Stimulated activated CD8-positive, alpha-beta memory T cell treated with anti-CD3 and anti-CD28 coated beads, Interleukin-4, amount 100 ng/mL, for 48 hours (primary cell): ENCODE data around the gene GLA.

Source experiments
- DNase-seq: peaks from one replicate; pipeline ENCODE4 v3.0.0-alpha.2; 2020

Gene GLA

GRCh38 chrX:101407748-101408531 lies at the start of gene GLA, which contains the start of gene HNRNPH2:
Gene GLA, minus strand, starts transcription at chrX:101407925. Its CDS starts 22 bp downstream, at chrX:101407903.
Gene HNRNPH2, plus strand, starts transcription at chrX:101408222. Its CDS starts 3,767 bp downstream, at chrX:101411989.
- DNase-seq: peak; percentile 89

GRCh38 chrX:101452056-101452455 lies 44.3 kb upstream of the GLA start:
- no peak for DNase-seq

- DNase-seq: no peak
These were observed 43.2 kb upstream of the GLA start for GRCh38 chrX:101450961-101451360.

- no peak for DNase-seq
These were observed 42.4 kb upstream of the GLA start for GRCh38 chrX:101450085-101450484.

- DNase-seq: no peak
These were observed 41.6 kb upstream of the GLA start for GRCh38 chrX:101449279-101449678.

- no peak for DNase-seq
These were observed 34.4 kb upstream of the GLA start for GRCh38 chrX:101442085-101442484.

- no peak for DNase-seq
These were observed 22.8 kb upstream of the GLA start for GRCh38 chrX:101430457-101431078.

- DNase-seq: no peak
These were observed 22.2 kb upstream of the GLA start for GRCh38 chrX:101429934-101430333.

GRCh38 chrX:101427954-101428353 lies 20.2 kb upstream of the GLA start:
- DNase-seq: no peak

- DNase-seq: no peak
These were observed 11.8 kb upstream of the GLA start for GRCh38 chrX:101419489-101419888.

- peak; percentile 61 for DNase-seq
These were observed 10.5 kb upstream of the GLA start for GRCh38 chrX:101417981-101418841.

- no peak for DNase-seq
These were observed 9.5 kb upstream of the GLA start for GRCh38 chrX:101417190-101417589.

GRCh38 chrX:101416691-101417090 lies 9.0 kb upstream of the GLA start:
- DNase-seq: no peak

GRCh38 chrX:101415180-101416145 lies 7.7 kb upstream of the GLA start:
- no peak for DNase-seq

GRCh38 chrX:101411984-101412383 lies 4.3 kb upstream of the GLA start:
- no peak for DNase-seq

- no peak for DNase-seq
These were observed 2.7 kb upstream of the GLA start for GRCh38 chrX:101410461-101410860.

- no peak for DNase-seq
These were observed 1.3 kb upstream of the GLA start for GRCh38 chrX:101409043-101409442.

GRCh38 chrX:101408532-101408841 lies 762 bp upstream of the GLA start:
- DNase-seq: no peak

- DNase-seq: no peak
These were observed 468 bp downstream of the GLA start for GRCh38 chrX:101407167-101407747.

- DNase-seq: no peak
These were observed 7.9 kb downstream of the GLA start for GRCh38 chrX:101399825-101400224.

GRCh38 chrX:101398694-101399093 lies 9.0 kb downstream of the GLA start:
- no peak for DNase-seq

GRCh38 chrX:101397779-101398178 lies 9.9 kb downstream of the GLA start:
- no peak for DNase-seq
